Left renal cortex interstitium (tissue), 4 donors: ENCODE data around the gene PSMD13. TPM values are rescaled to one million over a fixed set of nuclear protein-coding genes. Genes with fewer than 3 reads are reported as not detected.
A peak's percentile ranks its signal among the peaks of the same experiment; 100 is the strongest.
"Not testable (repeated sequence)": the region's sequence is repeated elsewhere in the genome, so short reads cannot be mapped to it uniquely, and the experiment has no call there.

Experiments used
- DNase-seq, 4 donors: peaks; one replicate each; pipeline ENCODE4 v3.0.0-alpha.2; 2013; ENCODE audit warnings: low read depth in 4 of 4, low spot score in 2 of 4, missing footprints in 1 of 4
- polyA plus RNA-seq, 4 donors: library from polyadenylated mRNA; unstranded; fragments of 120-200 nt; gene quantifications; one replicate each; pipeline ENCODE4 v1.2.1, GENCODE V29; 2013; ENCODE audit not compliant: insufficient read length in 4 of 4

PSMD13 gene
- 100 to 1,000 TPM; 132 to 167 (median 139) TPM for polyA plus RNA-seq

DNA sequence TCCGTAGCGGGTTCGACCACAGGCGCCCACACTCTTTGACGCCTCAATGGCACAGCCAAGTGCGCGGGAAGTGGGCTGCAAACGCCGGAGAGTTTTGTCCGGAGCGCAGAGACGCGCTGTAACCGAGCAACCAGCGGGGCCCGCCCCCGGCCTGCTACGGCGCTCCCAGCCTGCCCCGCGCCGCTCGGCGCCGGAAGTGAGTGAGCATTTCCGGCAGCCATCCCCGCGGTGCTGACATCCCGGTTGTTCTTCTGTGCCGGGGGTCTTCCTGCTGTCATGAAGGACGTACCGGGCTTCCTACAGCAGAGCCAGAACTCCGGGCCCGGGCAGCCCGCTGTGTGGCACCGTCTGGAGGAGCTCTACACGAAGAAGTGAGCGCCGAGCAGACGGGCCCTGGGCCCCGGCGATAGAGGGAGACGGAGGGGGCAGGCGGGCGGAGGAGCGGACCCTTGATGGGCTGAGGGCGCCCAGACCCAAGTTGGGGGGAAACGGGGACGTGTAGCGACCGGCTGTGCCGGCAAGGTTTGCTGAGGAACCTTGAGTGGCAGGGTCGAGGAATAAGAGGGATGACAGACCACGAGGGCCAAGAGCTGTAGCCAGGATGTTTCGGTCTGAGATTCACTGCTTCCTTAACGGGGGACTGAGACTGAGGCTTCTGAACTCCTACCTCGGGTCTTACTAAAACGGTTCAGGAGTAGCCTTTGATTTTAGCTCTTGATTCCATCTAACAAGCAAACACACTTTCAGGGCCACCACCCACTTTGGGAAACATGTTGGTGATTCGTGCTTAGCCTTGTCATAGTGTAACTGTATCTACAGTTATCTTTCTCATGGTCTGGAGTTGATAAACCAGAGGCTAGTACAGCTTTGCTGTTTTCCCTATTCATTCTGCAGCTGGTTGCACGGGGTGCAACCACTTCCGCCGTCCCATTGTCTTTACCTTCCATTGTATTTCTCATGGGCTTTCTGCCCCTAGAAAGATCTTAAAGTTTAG, at the start of gene PSMD13:
Gene PSMD13 (plus strand): TSS at position 203 of the 994 bp plus-strand sequence. CDS start 74 bp downstream, at position 277.
- peak in 3 of 4 donors; percentile 67 to 79 (median 68) for DNase-seq

DNA sequence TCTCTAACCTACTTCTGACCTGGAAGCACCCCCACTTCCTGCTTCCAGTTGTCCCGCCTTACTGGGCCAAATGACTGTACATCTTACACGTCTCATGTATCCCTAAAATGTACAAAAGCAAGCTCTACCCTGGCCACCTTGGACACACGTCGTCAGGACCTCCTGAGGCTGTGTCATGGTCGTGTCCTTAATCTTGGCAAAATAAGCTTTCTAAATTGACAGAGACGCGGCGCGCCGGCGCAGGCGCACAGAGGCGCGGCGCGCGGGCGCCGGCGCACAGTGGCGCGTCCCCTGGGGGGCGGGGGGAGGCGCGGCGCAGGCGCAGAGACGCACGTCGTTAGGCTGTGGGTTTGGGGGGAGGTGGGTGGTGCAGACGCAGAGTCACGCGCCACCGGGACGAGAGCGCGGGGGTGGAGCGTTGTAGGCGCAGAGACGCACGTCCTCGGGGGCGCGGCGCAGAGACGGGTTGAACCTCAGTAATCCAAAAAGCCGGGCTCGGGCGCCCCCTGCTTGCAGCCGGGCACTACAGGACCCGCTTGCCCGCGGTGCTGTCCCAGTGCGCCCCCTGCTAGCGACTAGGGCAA, 47.5 kb upstream of the PSMD13 start:
- not testable (repeated sequence) for DNase-seq

DNA sequence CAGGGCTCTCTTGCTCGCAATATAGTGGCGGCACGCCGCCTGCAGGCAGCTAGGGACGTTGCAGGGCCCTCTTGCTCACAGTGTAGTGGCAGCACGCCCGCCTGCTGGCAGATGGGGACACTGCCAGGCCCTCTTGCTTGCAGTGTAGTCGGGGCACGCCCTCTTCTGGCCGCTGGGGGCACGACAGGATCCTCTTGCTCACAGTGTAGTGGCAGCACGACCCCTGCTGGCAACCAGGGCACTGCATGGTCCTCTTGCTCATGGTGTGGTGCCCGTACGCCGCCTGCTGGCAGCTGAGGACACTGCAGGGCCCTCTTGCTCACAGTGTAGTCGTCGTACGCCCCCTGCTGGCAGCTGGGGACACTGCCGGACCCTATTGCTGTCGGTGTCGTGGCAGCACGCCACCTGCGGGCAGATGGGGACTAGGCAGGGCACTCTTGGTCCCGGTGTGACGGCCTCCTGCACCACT, 46.9 kb upstream of the PSMD13 start:
- DNase-seq, result not testable (repeated sequence)

DNA sequence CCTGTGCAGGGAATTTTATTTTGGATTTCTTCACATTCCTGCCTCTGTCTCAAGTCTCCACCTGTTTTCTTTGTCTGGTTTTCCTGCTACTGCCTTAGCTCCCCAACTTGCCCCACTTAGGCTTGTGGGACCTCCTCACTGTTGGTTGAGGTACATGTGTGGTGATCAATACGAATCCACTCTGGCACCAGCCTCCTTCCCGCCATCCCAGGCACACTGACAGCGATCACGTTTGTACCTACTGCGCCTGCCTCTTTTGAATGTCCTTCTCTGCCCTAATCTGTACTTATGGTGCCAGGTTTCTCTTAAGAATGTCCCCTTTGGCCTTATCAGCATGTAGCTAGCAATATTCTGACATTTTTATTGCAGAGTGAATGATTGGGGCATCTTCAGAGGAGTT, 46.2 kb upstream of the PSMD13 start:
- DNase-seq, result not testable (repeated sequence)

DNA sequence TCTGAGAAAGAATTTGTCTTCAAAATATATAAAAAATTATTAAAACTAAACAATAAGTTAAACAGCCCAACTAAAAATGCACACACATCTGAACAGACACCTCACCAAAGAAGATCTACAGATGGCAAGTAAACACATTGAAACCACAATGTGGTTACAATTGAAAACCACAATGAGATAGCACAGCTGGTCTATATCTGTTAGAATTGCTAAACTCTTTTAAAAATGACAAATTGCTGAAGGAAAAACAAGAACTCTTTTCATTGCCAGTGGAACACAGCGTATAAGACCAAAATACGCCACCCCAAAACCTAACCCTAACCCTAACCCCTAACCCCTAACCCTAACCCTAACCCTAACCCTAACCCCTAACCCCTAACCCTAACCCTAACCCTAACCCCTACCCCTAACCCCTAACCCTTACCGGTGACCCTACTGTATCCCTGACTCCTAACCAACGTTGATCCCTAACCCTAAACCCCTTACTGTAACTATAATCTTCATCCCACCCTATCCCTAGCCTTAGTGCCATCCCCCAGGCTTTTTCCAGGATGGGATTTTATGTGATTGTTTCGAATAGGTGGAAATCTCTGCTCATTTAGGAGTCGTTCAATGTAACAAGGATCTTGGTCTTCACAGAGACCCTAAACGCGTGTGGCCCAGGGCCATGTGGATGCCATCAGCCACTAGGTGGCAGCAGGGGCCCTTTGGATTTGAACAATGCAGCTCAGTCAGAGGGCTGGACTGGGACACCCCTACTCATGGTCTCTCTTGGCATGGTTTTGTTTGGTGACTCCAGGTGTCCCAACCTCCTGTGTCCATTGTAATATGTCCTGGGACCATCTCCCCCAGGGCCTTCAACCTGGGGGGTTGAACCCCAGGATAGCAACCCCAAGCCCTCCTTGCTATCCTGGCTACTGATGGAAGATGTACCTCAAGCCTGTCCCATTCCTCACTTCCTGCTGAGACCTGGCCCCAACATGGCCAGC, 45.0 kb upstream of the PSMD13 start:
- DNase-seq, result not testable (repeated sequence)

DNA sequence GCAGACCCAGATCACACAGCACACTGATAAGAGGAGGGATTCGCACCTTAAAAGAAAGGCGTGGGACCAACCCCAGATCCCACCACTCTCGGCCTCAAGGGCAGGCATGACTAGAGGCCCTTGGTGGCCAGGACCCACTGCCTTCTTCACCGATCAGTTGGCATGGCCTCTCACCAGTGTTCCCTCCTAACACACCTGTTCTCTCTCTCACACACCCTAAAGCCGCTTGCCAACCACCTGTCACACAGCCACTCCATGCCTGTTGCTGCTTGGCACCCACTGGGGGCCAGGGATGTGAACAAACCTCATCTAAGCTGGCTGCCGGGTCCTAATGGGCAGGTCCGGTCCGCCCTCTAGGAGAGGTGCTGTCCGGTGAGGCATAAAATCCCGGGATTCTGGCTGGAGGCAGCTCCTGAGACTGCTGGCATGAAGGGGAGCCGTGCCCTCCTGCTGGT, 44.1 kb upstream of the PSMD13 start, which contains the start of gene SCGB1C1:
Gene SCGB1C1 (plus strand): TSS at position 405 of the 455 bp plus-strand sequence. CDS start 22 bp downstream, at position 427.
- DNase-seq, result not testable (repeated sequence)

DNA sequence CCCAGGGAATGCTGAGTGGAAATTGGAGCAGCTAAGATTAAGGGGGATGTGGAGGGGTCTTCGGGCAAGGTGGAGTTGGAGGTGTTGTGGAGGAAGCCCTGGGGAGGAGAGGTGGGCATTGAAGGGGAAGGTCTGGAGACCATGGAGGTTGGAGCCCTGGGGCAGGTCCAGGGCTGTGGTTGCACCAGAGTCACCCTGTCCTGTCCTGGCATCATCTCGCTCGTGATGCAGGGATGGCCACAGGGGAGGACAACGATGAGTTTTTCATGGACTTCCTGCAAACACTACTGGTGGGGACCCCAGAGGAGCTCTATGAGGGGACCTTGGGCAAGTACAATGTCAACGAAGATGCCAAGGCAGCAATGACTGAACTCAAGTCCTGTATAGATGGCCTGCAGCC, 43.3 kb upstream of the PSMD13 start:
- not testable (repeated sequence) for DNase-seq

DNA sequence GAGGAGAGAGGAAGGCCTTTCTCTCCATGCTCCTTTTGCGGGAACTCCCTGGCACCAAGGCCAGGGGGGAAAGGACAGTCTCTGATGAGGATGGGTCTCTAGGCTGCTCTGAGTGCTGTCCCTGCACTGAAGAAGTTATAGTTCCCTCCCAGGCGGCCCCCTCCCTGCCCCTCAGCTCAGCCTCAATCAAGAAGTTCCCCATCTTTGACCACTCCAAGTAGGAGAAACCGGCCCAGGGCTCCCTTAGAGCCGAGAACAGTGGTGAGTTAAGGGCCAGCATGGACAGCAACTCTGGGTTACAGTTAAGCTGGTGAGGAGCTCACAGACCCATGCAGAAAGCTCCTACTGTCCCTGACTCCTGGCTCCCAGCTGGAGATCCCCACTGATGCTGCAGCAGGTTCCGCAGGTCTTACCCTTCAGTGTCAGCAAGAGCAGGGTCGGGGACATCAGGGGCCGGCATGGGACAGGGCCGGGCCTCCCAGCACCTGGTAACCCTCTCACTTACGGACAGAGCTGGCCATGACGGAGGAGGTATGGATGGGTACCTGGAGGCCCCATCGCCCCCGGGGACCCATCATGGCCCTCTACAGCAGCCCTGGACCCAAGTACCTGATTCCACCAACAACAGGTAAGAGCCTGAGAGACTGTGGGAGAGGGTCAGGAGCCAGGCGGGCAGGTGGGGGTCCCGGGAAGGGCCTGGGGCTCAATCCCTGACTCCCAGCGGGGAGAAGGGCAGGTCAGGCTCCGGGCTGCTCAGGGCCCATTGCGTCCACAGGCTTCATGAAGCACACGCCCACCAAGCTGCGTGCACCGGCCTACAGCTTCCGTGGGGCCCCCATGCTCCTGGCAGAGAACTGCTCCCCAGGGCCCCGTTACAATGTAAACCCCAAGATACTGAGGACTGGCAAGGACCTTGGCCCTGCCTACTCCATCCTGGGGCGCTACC, 39.7 kb upstream of the PSMD13 start:
- DNase-seq, result no peak

DNA sequence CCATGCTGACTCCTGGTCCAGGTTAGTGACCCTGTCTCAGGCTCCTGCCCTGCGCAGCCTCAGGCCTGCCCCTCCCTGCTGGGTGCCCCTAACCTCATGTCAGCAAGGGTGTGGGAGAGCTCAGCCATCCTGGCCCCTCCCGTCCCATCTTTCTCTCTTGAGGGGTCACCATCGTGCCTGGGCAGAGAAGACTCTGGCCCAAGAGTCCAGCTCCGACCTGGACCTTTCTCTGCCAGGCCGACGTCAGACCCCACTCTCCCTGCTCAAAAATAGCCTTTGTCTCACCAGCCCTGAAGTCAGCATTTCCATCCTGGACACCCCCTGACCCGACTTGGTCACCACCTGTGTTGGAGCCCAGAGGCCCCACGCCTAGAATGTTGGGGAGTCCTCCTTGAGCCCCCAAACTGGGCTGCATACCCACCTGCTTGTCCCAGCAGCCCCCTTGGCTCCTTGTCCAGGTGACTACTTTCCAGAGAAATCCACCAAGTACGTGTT, 39.0 kb upstream of the PSMD13 start:
- DNase-seq, result no peak

DNA sequence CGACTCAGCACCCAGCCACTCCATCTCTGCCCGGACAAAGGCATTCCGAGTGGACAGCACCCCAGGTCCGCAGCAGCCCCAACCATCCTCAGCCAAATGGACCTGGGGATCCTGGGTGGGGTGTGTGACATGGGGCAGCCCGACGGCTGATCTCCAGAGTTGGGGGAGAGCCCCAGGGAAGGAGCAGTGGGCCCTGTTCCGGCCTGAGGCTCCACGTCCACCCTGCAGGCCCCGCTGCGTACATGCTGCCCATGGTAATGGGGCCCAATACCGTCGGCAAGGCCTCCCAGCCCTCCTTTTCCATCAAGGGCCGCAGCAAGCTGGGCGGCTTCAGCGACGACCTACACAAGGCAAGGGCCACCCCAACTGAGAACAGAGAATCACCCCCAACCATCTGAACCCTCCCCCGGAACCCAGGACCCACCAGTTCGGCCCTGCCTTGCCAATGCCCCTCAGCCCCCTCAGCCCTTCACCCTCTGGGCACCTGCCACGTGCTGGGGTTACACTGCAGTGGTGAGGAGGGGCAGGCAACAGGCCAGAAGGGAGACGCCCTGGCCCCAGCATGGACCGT, 38.5 kb upstream of the PSMD13 start:
- no peak for DNase-seq

DNA sequence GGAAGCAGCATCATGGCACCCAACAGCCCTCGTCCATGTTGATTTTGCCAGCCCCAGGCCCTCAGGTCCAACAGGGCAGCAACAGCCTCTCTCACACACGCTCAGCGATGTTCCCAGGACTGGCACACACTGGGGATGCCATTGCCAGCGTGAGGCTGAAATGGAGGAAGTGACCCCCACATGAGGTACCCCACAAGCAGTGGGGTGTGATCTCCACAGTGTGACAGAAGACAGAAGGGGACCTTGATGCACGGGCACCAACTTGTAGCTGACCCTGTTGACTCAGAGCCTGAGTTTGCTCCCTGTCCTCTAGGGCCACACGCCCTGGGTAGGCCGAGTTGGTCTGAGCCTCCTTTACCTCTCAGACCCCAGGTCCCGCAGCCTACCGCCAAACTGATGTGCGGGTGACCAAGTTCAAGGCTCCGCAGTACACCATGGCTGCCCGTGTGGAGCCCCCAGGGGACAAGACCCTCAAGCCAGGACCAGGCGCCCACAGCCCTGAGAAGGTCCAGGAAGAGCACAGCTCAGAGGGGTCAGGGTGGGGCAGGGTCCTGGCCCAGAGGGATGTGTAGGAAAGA, 37.7 kb upstream of the PSMD13 start:
- no peak for DNase-seq

DNA sequence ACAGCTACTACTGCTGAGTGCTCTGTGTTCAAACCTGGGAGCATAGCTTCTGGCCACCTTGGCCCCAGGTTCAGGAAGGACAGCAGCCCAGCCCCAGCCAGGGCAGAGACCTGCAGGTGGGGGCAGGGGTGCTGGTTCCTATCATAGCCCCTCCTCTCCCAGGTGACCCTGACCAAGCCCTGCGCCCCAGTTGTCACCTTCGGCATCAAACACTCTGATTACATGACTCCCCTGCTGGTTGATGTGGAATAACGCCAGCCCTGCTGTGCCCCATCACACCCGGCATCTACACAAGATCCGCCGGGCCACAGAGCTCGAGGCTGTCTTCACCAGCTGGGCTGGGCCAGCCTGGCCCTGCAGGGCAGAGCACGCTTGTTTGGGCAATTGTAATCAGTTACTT, 37.0 kb upstream of the PSMD13 start:
- no peak for DNase-seq

DNA sequence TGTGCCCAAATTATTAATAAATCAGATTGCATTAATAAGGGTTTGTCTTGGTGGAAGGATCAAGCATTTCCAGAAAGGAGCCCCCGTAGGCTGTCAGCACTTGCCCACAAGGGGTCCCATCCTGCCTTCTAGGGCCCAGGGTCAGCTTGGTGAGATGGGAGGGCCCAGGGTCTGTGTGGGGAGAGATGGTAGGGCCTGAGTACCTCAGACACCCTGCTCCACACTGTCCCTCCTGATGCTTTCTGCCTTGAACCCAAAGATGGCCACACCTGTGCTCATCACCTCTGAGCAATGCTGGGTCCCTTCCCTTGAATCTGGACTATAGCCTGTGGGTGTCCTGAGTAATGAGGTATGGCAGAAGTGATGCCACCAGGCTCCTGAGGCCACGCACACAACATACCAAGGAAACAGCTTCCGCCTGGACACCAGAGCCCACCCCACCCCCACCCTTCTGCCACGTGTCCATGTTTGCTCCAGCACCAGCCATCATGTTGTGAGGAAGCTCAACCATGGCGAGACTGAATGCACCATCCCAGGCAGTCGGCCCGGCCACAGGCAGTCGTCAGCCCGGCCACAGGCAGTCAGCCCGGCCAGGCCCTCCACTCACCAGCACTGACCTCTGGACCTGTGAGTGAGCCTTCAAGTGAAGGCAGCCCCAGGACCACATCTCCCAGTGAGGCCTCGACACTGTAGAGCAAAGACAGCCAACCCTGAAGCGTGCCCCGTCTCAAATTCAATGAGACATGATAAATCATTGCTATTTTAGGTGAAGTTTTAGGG, 36.4 kb upstream of the PSMD13 start:
- DNase-seq, result no peak

DNA sequence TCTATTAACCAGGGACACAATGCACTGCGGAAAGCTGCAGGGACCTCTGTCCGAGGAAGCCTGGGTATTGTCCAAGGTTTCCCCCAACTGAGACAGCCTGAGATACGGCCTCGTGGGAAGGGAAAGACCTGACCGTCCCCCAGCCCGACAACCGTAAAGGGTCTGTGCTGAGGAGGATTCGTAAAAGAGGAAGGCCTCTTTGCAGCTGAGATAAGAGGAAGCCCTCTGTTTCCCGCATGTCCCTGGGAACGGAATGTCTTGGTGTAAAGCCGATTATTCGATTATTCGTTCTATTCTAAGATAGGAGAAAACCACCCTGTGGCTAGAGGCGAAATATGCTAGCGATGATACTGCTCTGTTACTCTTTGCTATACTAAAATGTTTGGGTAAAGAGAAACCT, 34.8 kb upstream of the PSMD13 start:
- DNase-seq, result no peak

DNA sequence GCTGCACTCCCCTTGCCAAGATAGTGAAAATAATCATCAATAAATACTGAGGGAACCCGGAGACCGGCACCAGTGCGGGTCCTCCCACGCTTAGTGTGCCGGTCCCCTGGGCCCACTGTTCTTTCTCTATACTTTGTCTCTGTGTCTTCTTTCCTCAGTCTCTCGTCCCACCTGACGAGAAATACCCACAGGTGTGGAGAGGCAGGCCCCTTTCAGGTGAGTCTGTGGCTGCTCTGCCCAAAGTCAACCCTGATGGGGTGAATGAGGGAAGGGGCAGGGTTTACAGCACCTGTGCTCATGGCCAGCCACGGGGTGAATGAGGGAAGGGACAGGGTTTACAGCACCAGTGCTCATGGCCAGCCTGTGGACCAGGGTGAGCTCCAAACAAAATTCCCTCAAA, 34.3 kb upstream of the PSMD13 start:
- no peak for DNase-seq

DNA sequence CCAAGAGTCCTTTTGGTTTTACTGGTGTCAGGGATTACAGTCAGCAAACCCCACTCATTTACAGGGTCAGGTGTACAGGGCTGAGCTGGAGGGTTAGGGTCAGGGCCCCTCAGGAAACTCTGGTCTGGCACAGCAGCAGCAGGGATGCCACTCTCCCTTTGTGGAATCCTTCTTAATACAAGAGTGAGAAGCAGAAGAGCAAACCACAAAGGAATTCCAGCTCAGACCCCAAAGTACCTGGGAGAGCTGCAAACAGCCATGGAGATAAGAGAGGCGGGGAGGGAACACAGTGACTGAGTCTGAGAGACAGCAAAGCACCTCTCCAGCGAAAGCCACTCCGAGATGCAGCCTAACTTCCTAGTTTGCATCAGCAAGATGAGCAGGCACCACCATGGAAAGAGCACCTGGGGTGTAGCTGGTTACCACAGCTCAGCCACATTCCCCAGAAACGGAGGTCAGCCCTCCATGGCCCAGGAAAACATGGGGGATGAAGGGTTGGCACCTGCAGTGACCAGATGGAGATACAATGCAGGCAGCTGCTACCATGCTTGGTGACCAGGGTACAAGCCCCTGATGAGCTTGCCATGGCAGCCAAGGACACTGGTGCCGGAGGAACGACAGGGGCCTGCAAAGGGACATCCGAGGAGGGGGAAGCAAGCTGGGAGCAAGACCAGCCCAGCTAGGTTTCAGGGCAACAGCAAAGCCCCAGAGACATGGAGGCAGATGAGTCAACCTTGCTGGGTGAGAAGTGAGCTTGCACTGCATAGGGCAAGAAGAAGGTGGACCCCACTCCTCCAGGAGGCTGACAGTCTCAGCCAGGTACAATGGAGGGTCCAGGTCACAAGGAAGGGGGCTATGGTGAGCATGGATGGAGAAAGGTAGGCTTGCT, 33.5 kb upstream of the PSMD13 start:
- no peak for DNase-seq
